Measurements from ENCODE around the gene KLHL17. TPM values are rescaled to one million over a fixed set of nuclear protein-coding genes. Genes with fewer than 3 reads are reported as not detected.

KLHL17 gene
- total RNA-seq, 1 donor from 2014 or later = 19.6 TPM

- TF ChIP-seq, protein P1, sequence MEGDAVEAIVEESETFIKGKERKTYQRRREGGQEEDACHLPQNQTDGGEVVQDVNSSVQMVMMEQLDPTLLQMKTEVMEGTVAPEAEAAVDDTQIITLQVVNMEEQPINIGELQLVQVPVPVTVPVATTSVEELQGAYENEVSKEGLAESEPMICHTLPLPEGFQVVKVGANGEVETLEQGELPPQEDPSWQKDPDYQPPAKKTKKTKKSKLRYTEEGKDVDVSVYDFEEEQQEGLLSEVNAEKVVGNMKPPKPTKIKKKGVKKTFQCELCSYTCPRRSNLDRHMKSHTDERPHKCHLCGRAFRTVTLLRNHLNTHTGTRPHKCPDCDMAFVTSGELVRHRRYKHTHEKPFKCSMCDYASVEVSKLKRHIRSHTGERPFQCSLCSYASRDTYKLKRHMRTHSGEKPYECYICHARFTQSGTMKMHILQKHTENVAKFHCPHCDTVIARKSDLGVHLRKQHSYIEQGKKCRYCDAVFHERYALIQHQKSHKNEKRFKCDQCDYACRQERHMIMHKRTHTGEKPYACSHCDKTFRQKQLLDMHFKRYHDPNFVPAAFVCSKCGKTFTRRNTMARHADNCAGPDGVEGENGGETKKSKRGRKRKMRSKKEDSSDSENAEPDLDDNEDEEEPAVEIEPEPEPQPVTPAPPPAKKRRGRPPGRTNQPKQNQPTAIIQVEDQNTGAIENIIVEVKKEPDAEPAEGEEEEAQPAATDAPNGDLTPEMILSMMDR (IDR thresholded peaks at IDR 0.05) = no peak
- peak; percentile 96 for TF ChIP-seq POLR2AphosphoS5 (IDR thresholded peaks at IDR 0.05; ENCODE audit: insufficient read depth in 1 of 2, low read depth in 1 of 2)
- TF ChIP-seq POLR2A (IDR thresholded peaks at IDR 0.05) = peak in 1 of 2 donors; percentile 74
Measured at GRCh38 chr1:1013105-1013921, 52.9 kb downstream of the KLHL17 start, which contains the start of gene ISG15. Gene ISG15, plus strand, starts transcription at chr1:1013497. Its CDS starts 77 bp downstream, at chr1:1013574.

DNA sequence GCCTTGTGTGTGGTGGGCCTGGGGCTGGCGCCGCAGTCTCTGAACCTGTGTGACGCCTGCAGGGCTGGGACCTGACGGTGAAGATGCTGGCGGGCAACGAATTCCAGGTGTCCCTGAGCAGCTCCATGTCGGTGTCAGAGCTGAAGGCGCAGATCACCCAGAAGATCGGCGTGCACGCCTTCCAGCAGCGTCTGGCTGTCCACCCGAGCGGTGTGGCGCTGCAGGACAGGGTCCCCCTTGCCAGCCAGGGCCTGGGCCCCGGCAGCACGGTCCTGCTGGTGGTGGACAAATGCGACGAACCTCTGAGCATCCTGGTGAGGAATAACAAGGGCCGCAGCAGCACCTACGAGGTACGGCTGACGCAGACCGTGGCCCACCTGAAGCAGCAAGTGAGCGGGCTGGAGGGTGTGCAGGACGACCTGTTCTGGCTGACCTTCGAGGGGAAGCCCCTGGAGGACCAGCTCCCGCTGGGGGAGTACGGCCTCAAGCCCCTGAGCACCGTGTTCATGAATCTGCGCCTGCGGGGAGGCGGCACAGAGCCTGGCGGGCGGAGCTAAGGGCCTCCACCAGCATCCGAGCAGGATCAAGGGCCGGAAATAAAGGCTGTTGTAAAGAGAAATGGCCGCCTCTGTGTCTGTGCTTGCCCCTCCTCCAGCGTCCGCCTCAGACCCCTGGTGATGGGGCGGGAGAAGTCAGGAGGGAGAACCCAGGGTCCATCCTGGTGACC is 53.7 kb downstream of the KLHL17 start:
- TF ChIP-seq POLR2A (IDR thresholded peaks at IDR 0.05) = no peak
- no peak for TF ChIP-seq POLR2AphosphoS5 (IDR thresholded peaks at IDR 0.05; ENCODE audit: insufficient read depth in 1 of 2, low read depth in 1 of 2)
- peak overlapping the region; percentile 66 to 88 for H3K4me3 ChIP-seq
- H3K9me3 ChIP-seq = no peaks in the 10 kb centered on the region
- intact Hi-C loops (cut with DNase I) = no loop called here
- no peaks in the 10 kb centered on the region for H3K36me3 ChIP-seq
- no peak for DNase-seq (ENCODE audit: extremely low spot score in 2 of 2)
- peak overlapping the region; percentile 84 for H3K27ac ChIP-seq
- H3K27me3 ChIP-seq = no peaks in the 10 kb centered on the region
- H3K4me1 ChIP-seq = peaks cover 26% of the 10 kb centered on the region

More at GRCh38 chr1:1013105-1013921, 52.9 kb downstream of the KLHL17 start, which contains the start of gene ISG15:
- intact Hi-C loops (cut with DNase I) = no loop called here
- Histone ChIP-seq H3K27me3 (no peaks in the 10 kb centered on the region), H3K4me3 (peak within 1 kb of the TSS; percentile 66 to 88), H3K9me3 (no peaks in the 10 kb centered on the region), H3K36me3 (no peaks in the 10 kb centered on the region), H3K4me1 (peaks cover 22% of the 10 kb centered on the region), H3K27ac (peak within 1 kb of the TSS; percentile 84)
- no peak for DNase-seq (ENCODE audit: extremely low spot score in 2 of 2)

- intact Hi-C loops (cut with DNase I) = no loop called here
- TF ChIP-seq POLR2AphosphoS5 (IDR thresholded peaks at IDR 0.05; ENCODE audit: insufficient read depth in 1 of 2, low read depth in 1 of 2) (no peak), POLR2A (IDR thresholded peaks at IDR 0.05) (no peak)
- TF ChIP-seq, protein P1 (IDR thresholded peaks at IDR 0.05) = no peak
- H3K27ac ChIP-seq = peak overlapping the region; percentile 84
- H3K4me1 ChIP-seq = peaks cover 28% of the 10 kb centered on the region
- no peaks in the 10 kb centered on the region for H3K36me3 ChIP-seq
- no peaks in the 10 kb centered on the region for H3K27me3 ChIP-seq
- DNase-seq (ENCODE audit: extremely low spot score in 2 of 2) = no peak
- H3K9me3 ChIP-seq = no peaks in the 10 kb centered on the region
- no peak overlapping the region for H3K4me3 ChIP-seq
Measured at GRCh38 chr1:1014799-1015681, 54.7 kb downstream of the KLHL17 start.

Small RNA genes within 50 kb of the gene (small RNA-seq; reads per million reads assigned to genes)
- gene AL645608.3 (not detected), gene AL645608.4 (not detected)

Other genes starting within 250 kb of the KLHL17 start
- gene SAMD11, start 36.7 kb upstream of the KLHL17 start, total RNA-seq = 33.9 TPM
- 42.5 TPM for gene NOC2L, start 1.3 kb upstream of the KLHL17 start, total RNA-seq
- 15.2 TPM for gene PLEKHN1, start 5.9 kb downstream of the KLHL17 start, total RNA-seq
- gene PERM1, start 21.5 kb downstream of the KLHL17 start, total RNA-seq = not detected
- 34.6 TPM for gene HES4, start 39.5 kb downstream of the KLHL17 start, total RNA-seq
- 29.0 TPM for gene ISG15, start 52.9 kb downstream of the KLHL17 start, total RNA-seq
- 25.5 TPM for gene AGRN, start 59.5 kb downstream of the KLHL17 start, total RNA-seq
- 4.9 TPM for gene RNF223, start 113.7 kb downstream of the KLHL17 start, total RNA-seq
- 11.8 TPM for gene C1orf159, start 155.5 kb downstream of the KLHL17 start, total RNA-seq
- not detected for gene TTLL10, start 213.3 kb downstream of the KLHL17 start, total RNA-seq
- gene TNFRSF18, start 246.0 kb downstream of the KLHL17 start, total RNA-seq = 4.4 TPM

Measured in vagina (tissue), 2 donors.